AG04449 (cell line): ENCODE data around the gene PSMD11.
"Not testable (repeated sequence)": the region's sequence is repeated elsewhere in the genome, so short reads cannot be mapped to it uniquely, and the experiment has no call there.

ENCODE experiments used
- CTCF ChIA-PET: fragments of 350-600 bp; formaldehyde crosslinking; extraction: SDS; loops from one replicate; lab custom pipeline; 2021; ENCODE audit warnings: antibody characterized with exemption; lab: Yijun Ruan, JAX
- POLR2A ChIA-PET: fragments of 400-600, 350-600 bp; formaldehyde crosslinking; extraction: SDS; loops from one replicate; lab custom pipeline; 2020; ENCODE audit warnings: antibody characterized with exemption, inconsistent platforms; lab: Yijun Ruan, JAX
- DNase-seq: peaks from one replicate; pipeline ENCODE4 v3.0.0-alpha.2; 2010; ENCODE audit warnings: low read depth, low spot score
- H3K4me3 ChIP-seq: 2 replicates; pipeline ENCODE4 v1.5.1; 2011; ENCODE audit warnings: low read depth, mild to moderate bottlenecking, control low read depth, low read length
- TF ChIP-seq, protein P1 (sequence below): IDR thresholded peaks from one replicate; pipeline ENCODE4 v1.5.1; 2011; ENCODE audit warnings: mild to moderate bottlenecking, moderate library complexity, low read length, control low read depth, inconsistent platforms; ENCODE audit not compliant: insufficient read depth; ENCODE audit errors: missing control alignments

Gene PSMD11

DNA sequence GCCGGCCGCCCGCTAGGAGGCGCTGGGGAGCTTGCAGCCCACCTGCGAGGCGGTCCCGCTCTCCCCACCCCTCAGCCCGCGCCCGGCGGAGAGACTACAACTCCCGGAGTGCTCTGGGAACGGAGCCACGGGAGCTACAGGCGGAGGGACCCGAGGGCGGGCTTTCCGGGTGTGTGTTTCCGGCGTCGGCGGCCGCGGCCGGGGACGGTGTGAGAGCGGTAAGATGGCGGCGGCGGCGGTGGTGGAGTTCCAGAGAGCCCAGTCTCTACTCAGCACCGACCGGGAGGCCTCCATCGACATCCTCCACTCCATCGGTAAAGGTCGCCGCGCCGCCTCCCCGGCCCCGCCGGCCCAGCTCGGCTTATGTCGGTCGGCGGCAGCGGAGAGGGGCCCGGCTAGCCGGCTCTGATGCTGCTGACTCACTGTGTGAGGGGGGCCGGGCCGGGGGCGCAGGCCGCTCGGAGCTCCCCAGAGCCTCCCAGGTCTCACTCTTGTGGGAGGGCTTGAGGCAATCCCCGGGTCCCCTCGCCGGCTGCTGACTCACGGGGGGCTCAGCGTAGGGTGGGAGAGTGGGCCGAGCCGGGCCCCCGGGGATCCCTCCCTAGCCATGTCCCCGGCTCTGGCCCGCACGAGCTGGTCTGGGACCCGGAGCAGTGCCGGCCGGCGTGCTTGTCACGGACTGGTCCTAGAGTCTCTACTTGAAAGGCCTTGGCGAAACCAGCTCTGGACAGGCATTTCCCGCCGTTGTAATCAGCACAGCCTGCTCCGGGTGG, at the start of gene PSMD11:
PSMD11 (plus strand) TSS at position 210 of the 773 bp plus-strand sequence; CDS start at position 224, 14 bp downstream.
- CTCF ChIA-PET, result interaction anchor here (0.6 to 14.4 kb wide), 22 partner anchors 9 to 315 kb away, joined by 3 to 247 read pairs (median 4); partner anchors contain the start of gene CDK5R1
- DNase-seq, result peak; percentile 60
- TF ChIP-seq, protein P1, sequence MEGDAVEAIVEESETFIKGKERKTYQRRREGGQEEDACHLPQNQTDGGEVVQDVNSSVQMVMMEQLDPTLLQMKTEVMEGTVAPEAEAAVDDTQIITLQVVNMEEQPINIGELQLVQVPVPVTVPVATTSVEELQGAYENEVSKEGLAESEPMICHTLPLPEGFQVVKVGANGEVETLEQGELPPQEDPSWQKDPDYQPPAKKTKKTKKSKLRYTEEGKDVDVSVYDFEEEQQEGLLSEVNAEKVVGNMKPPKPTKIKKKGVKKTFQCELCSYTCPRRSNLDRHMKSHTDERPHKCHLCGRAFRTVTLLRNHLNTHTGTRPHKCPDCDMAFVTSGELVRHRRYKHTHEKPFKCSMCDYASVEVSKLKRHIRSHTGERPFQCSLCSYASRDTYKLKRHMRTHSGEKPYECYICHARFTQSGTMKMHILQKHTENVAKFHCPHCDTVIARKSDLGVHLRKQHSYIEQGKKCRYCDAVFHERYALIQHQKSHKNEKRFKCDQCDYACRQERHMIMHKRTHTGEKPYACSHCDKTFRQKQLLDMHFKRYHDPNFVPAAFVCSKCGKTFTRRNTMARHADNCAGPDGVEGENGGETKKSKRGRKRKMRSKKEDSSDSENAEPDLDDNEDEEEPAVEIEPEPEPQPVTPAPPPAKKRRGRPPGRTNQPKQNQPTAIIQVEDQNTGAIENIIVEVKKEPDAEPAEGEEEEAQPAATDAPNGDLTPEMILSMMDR, result peak; percentile 95
- peak within 1 kb of the TSS; percentile 88 for H3K4me3 ChIP-seq
- POLR2A ChIA-PET, result interaction anchor here (0.6 to 1.1 kb wide), 2 partner anchors 22 to 46 kb away, joined by 3 to 4 read pairs; no protein-coding TSS in a partner anchor

DNA sequence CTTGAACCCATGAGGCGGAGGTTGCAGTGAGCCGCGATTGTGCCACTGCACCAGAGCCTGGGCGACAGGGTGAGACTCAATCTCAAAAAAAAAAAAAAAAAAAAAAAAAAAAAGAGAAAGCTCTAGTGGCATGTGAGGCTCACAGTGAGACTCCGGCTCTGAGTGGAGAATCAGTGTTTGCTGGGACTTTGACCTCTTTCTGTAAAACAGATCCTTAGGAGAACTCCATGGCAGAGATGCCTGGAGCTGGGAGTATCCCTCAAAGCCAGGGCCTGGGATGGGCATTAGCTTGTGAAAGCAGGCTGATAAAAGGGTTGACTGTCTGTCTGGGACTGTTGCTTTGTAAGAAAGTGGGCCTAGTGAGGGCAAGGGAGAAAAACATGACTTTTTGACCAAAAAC, 48.0 kb upstream of the PSMD11 start:
- H3K4me3 ChIP-seq, result no peak overlapping the region
- TF ChIP-seq, protein P1, result no peak
- CTCF ChIA-PET, result no interaction called here
- DNase-seq, result no peak
- POLR2A ChIA-PET, result interaction anchor here (0.6 kb wide), 1 partner anchor 23 kb away, joined by 4 read pairs; no protein-coding TSS in a partner anchor

DNA sequence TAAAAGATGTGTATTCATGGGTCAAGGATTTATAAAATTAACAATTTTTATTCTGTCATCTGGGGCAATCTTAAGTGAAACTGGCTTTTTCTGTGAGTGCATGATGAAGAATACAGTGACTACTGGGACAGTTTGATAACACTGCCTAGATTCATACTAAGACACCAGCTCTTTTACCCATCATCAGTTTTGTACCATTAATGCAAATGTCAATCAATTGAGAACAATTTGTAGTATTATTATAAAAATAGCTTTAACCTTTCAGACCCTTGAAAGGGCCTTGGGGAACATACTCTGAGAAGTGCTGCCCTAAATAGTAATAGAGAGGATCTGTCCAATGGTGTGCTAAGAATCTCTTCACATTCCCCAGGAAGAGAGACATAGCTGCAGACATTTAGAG, 45.4 kb upstream of the PSMD11 start:
- no peak overlapping the region for H3K4me3 ChIP-seq
- POLR2A ChIA-PET, result interaction anchor here (0.9 kb wide), 1 partner anchor 45 kb away, joined by 4 read pairs; the partner anchor contains the start of gene PSMD11
- TF ChIP-seq, protein P1, result no peak
- DNase-seq, result no peak
- CTCF ChIA-PET, result interaction anchor here (0.8 to 1.4 kb wide), 3 partner anchors 9 to 45 kb away, joined by 3 read pairs; no protein-coding TSS in a partner anchor

DNA sequence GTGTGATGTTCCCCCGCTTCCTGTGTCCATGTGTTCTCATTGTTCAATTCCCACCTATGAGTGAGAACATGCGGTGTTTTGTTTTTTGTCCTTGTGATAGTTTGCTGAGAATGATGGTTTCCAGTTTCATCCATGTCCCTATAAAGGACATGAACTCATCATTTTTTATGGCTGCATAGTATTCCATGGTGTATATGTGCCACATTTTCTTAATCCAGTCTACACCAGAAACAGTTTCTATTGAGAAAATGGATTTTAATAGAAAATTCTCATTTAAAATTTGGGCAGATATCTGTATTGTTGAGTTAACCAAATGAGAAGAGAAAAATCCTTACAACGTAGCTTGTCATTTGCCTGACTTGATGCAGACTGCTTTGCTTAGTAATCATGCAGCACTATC, 34.2 kb upstream of the PSMD11 start:
- H3K4me3 ChIP-seq, CTCF ChIA-PET, DNase-seq, POLR2A ChIA-PET: not testable (repeated sequence)

DNA sequence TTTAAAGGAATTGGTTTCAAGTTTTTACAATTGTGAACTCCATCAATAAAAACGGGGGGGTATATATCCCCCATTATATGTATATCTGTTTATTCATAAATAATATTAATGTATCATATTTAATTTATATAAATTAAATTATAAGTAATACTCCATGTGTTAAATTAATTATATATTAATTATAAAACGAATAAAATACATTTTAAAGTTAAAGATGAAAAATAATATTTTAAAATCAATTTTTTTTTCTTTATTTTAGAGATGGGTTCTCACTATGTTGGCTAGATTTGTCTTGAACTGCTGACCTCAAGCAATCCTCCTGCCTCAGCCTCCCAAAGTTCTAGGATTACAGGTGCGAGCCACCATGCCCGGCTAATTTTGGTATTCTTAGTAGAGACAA, 17.4 kb upstream of the PSMD11 start:
- TF ChIP-seq, protein P1, result no peak
- ChIA-PET CTCF (no interaction called here), POLR2A (no interaction called here)
- H3K4me3 ChIP-seq, result no peak overlapping the region
- DNase-seq, result no peak

DNA sequence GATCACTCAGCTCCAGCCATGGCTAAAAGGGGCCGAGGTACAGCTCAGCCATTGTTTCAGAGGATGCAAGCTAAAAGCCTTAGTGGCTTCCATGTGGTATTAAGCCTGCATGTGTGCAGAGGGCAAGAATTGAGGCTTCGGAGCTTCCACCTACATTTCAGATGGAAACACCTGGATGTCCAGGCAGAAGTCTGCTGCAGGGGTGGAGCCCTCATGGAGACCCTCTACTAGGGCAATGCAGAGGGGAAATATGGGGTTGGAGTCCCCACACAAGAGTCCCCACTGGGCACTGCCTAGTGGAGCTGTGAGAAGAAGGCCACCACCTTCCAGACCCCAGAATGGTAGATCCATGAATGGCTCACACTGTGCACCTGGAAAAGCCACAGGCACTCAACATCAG, 14.7 kb upstream of the PSMD11 start:
- no peak overlapping the region for H3K4me3 ChIP-seq
- CTCF ChIA-PET, result interaction anchor here (1.6 to 3.2 kb wide), 2 partner anchors 14 to 33 kb away, joined by 4 to 27 read pairs; partner anchors contain the start of gene PSMD11
- POLR2A ChIA-PET, result no interaction called here
- TF ChIP-seq, protein P1, result no peak
- no peak for DNase-seq
